BLaER1 treated with 17β-estradiol and CSF1 and Interleukin-3, amounts not matched to agents 10 nM and 100 nM (cell line): ENCODE measurements around the gene EIF3A.

Experiments used
- H3K27ac ChIP-seq, 11 experiments: shearing (Covaris generic); formaldehyde crosslinking; 2 replicates each; pipeline ENCODE4 v1.8.1; 2022
- H3K27me3 ChIP-seq, 11 experiments: shearing (Covaris generic); formaldehyde crosslinking; 2 replicates each; pipeline ENCODE4 v1.8.1; 2022
- H3K36me3 ChIP-seq, 11 experiments: shearing (Covaris generic); formaldehyde crosslinking; 2 replicates each; pipeline ENCODE4 v1.8.1; 2022
- H3K4me1 ChIP-seq, 10 experiments: shearing (Covaris generic); formaldehyde crosslinking; 2 replicates each; pipeline ENCODE4 v1.8.1; 2022
- H3K4me2 ChIP-seq, 11 experiments: shearing (Covaris generic); formaldehyde crosslinking; 2 replicates each; pipeline ENCODE4 v1.8.1; 2022
- H3K4me3 ChIP-seq, 10 experiments: shearing (Covaris generic); formaldehyde crosslinking; 2 replicates each; pipeline ENCODE4 v1.8.1; 2022
- H3K9ac ChIP-seq, 11 experiments: shearing (Covaris generic); formaldehyde crosslinking; 2 replicates each; pipeline ENCODE4 v1.8.1; 2022
- H3K9me3 ChIP-seq, 11 experiments: shearing (Covaris generic); formaldehyde crosslinking; replicated peaks in 1 of 11; 2 replicates each; pipeline ENCODE4 v1.8.1; 2022
- H4K20me1 ChIP-seq, 11 experiments: shearing (Covaris generic); formaldehyde crosslinking; 2 replicates each; pipeline ENCODE4 v1.8.1; 2022
- Cebpa-rat ChIP-seq, 11 experiments: shearing (Covaris generic); IDR thresholded peaks; 2 replicates each; pipeline ENCODE4 v1.8.1; 2022

The EIF3A gene

GRCh38 chr10:119090968-119091367, 10.4 kb upstream of the EIF3A start:
- Histone ChIP-seq H3K27ac (peak overlapping the region in 2 of 11 experiments; percentile 56 to 59; a peak in 3 of 22 replicates), H4K20me1 (no peaks in the 10 kb centered on the region), H3K9me3 (no peaks in the 10 kb centered on the region), H3K36me3 (no peaks in the 10 kb centered on the region), H3K4me1 (peaks cover 0 to 32% (median 12%) of the 10 kb centered on the region in 10 experiments; a peak in 18 of 20 replicates), H3K4me2 (peak overlapping the region in 9 of 11 experiments; percentile 2 to 73 (median 48); a peak in 14 of 22 replicates), H3K4me3 (0 out of 20 replicates have a peak overlapping the region, but pooled peaks of 1 of the 10 experiments have one; percentile 33), H3K9ac (peak overlapping the region in 1 of 11 experiments; percentile 23; a peak in 1 of 22 replicates), H3K27me3 (no peaks in the 10 kb centered on the region)
- no peak for TF ChIP-seq Cebpa-rat (IDR thresholded peaks at IDR 0.05)

GRCh38 chr10:119090026-119090795, 9.6 kb upstream of the EIF3A start:
- Histone ChIP-seq H3K9ac (no peak overlapping the region), H4K20me1 (no peaks in the 10 kb centered on the region), H3K4me3 (no peak overlapping the region), H3K27me3 (no peaks in the 10 kb centered on the region), H3K36me3 (no peaks in the 10 kb centered on the region), H3K27ac (peak overlapping the region in 2 of 11 experiments; percentile 9 to 59; a peak in 2 of 22 replicates), H3K4me2 (peak overlapping the region in 7 of 11 experiments; percentile 8 to 73 (median 54); a peak in 11 of 22 replicates), H3K9me3 (no peaks in the 10 kb centered on the region), H3K4me1 (peaks cover 0 to 32% (median 12%) of the 10 kb centered on the region in 10 experiments; a peak in 18 of 20 replicates)
- TF ChIP-seq Cebpa-rat (IDR thresholded peaks at IDR 0.05): no peak

GRCh38 chr10:119087271-119087882, 6.8 kb upstream of the EIF3A start:
- Histone ChIP-seq H3K9ac (no peak overlapping the region), H3K4me2 (peak overlapping the region in 3 of 11 experiments; percentile 4 to 37 (median 17); a peak in 2 of 22 replicates), H3K36me3 (no peaks in the 10 kb centered on the region), H4K20me1 (no peaks in the 10 kb centered on the region), H3K4me1 (peaks cover 0 to 48% (median 15%) of the 10 kb centered on the region in 10 experiments; a peak in 18 of 20 replicates), H3K27ac (no peak overlapping the region), H3K27me3 (no peaks in the 10 kb centered on the region), H3K4me3 (no peak overlapping the region), H3K9me3 (no peaks in the 10 kb centered on the region)
- no peak for TF ChIP-seq Cebpa-rat (IDR thresholded peaks at IDR 0.05)

- Histone ChIP-seq H3K27ac (no peak overlapping the region), H3K4me2 (0 out of 22 replicates have a peak overlapping the region, but pooled peaks of 1 of the 11 experiments have one; percentile 0)
Measured at GRCh38 chr10:119084896-119085295, 4.3 kb upstream of the EIF3A start.

GRCh38 chr10:119079599-119080520, 757 bp downstream of the EIF3A start:
- H3K9me3 ChIP-seq: peaks cover 0 to 9% (median 0%) of the 10 kb centered on the region in 11 experiments; a peak in 7 of 22 replicates
- H3K4me2 ChIP-seq: peak overlapping the region; percentile 83 to 99 (median 85)
- peak overlapping the region; percentile 99 to 100 (median 100) for H3K9ac ChIP-seq
- peaks cover 0 to 43% (median 35%) of the 10 kb centered on the region in 11 experiments; a peak in 20 of 22 replicates for H3K36me3 ChIP-seq
- H3K4me1 ChIP-seq: peaks cover 34 to 57% (median 43%) of the 10 kb centered on the region in 10 experiments
- peak overlapping the region; percentile 98 to 100 (median 100) for H3K27ac ChIP-seq
- no peak for TF ChIP-seq Cebpa-rat (IDR thresholded peaks at IDR 0.05)
- H3K27me3 ChIP-seq: no peaks in the 10 kb centered on the region
- peaks cover 51 to 57% (median 54%) of the 10 kb centered on the region in 11 experiments for H4K20me1 ChIP-seq
- peak overlapping the region; percentile 87 to 100 (median 94) for H3K4me3 ChIP-seq

More at GRCh38 chr10:119084896-119085295, 4.3 kb upstream of the EIF3A start:
- peaks cover 6 to 40% (median 18%) of the 10 kb centered on the region in 10 experiments; a peak in 17 of 20 replicates for H3K4me1 ChIP-seq
- H3K27me3 ChIP-seq: no peaks in the 10 kb centered on the region
- no peak overlapping the region for H3K4me3 ChIP-seq
- TF ChIP-seq Cebpa-rat (IDR thresholded peaks at IDR 0.05): no peak
- H3K9ac ChIP-seq: no peak overlapping the region
- H3K9me3 ChIP-seq: no peaks in the 10 kb centered on the region
- no peaks in the 10 kb centered on the region for H3K36me3 ChIP-seq
- peaks cover under 1 to 6% (median 4%) of the 10 kb centered on the region in 11 experiments; a peak in 16 of 22 replicates for H4K20me1 ChIP-seq

GRCh38 chr10:119078422-119079179, 2.0 kb downstream of the EIF3A start:
- Histone ChIP-seq H3K27me3 (no peaks in the 10 kb centered on the region), H3K4me3 (peak overlapping the region; percentile 87 to 100 (median 94)), H3K4me1 (peaks cover 34 to 50% (median 43%) of the 10 kb centered on the region in 10 experiments), H3K9ac (peak overlapping the region; percentile 99 to 100 (median 100)), H3K4me2 (peak overlapping the region; percentile 83 to 99 (median 85)), H3K36me3 (peaks cover 12 to 56% (median 48%) of the 10 kb centered on the region in 11 experiments), H4K20me1 (peaks cover 63 to 69% (median 67%) of the 10 kb centered on the region in 11 experiments), H3K27ac (peak overlapping the region in 10 of 11 experiments; percentile 98 to 100 (median 100); a peak in 17 of 22 replicates), H3K9me3 (peaks cover 0 to 9% (median 0%) of the 10 kb centered on the region in 11 experiments; a peak in 7 of 22 replicates)
- no peak for TF ChIP-seq Cebpa-rat (IDR thresholded peaks at IDR 0.05)

GRCh38 chr10:119073584-119073983, 7.0 kb downstream of the EIF3A start:
- Histone ChIP-seq H3K36me3 (peaks cover 63 to 95% (median 93%) of the 10 kb centered on the region in 11 experiments), H3K9me3 (peaks cover 0 to 9% (median 0%) of the 10 kb centered on the region in 11 experiments; a peak in 7 of 22 replicates), H3K27me3 (no peaks in the 10 kb centered on the region), H4K20me1 (peaks cover 99 to 100% (median 100%) of the 10 kb centered on the region in 11 experiments), H3K4me3 (no peak overlapping the region), H3K4me2 (no peak overlapping the region), H3K9ac (no peak overlapping the region), H3K27ac (no peak overlapping the region), H3K4me1 (peaks cover 21 to 29% (median 22%) of the 10 kb centered on the region in 10 experiments)
- TF ChIP-seq Cebpa-rat (IDR thresholded peaks at IDR 0.05): no peak
